Body of pancreas (tissue), 4 donors: Measurements from ENCODE around the gene ASGR2.

Experiments used
- CTCF ChIP-seq, 7 experiments: fragments of 450-650 bp in 4 of 7; fragments of 200-600 bp in 3 of 7; sonication (generic) in 3 of 7; IDR thresholded peaks; one replicate each; pipeline ENCODE4 v1.5.1; 2016 to 2019; ENCODE audit warnings: antibody characterized with exemption in 7 of 7
- POLR2A ChIP-seq, 3 donors: fragments of 450-650 bp; IDR thresholded peaks; one replicate each; pipeline ENCODE4 v1.6.1; 2016; ENCODE audit warnings: antibody characterized with exemption in 3 of 3, mild to moderate bottlenecking in 2 of 3

DNA sequence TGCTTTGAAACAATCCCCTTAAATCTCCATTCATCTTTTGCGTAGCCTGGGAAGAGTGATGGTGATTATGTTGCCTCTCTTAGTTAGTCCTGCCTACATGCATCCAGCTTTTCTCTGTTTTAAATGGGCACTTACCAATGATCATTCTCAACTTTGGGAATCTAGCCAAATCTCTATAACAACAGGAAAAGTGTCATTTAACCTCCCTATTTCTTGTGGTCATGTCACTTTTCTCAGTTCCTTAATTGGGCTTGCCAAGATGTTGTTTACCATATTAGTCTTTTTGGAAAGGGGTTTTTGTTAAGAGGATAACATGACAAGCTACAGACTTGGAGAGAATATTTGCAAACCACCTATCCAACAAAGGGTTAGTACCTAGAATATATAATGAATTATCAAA is 19.0 kb downstream of the ASGR2 start:
- no peak for TF ChIP-seq CTCF (IDR thresholded peaks at IDR 0.05)
- no peak for TF ChIP-seq POLR2A (IDR thresholded peaks at IDR 0.05)
